Ascending aorta (tissue), 2 donors: ENCODE data around the gene APLF. TPM values are rescaled to one million over a fixed set of nuclear protein-coding genes. Genes with fewer than 3 reads are reported as not detected.

Experiments
- DNase-seq, 2 donors: peaks; one replicate each; pipeline ENCODE4 v3.0.0-alpha.2; 2019; ENCODE audit warnings: low spot score in 2 of 2
- H3K27ac ChIP-seq, 2 donors: fragments of 200-600 bp; sonication (generic); one replicate each; pipeline ENCODE4 v1.5.1; 2016 to 2017; ENCODE audit warnings: mild to moderate bottlenecking in 1 of 2
- H3K27me3 ChIP-seq: fragments of 200-600 bp; sonication (generic); one replicate; pipeline ENCODE4 v1.5.1; 2017
- H3K36me3 ChIP-seq, 2 donors: fragments of 200-600 bp; sonication (generic); one replicate each; pipeline ENCODE4 v1.5.1; 2016
- H3K4me1 ChIP-seq, 2 donors: fragments of 200-600 bp; sonication (generic); one replicate each; pipeline ENCODE4 v1.5.1; 2016 to 2017; ENCODE audit warnings: mild to moderate bottlenecking in 1 of 2
- H3K4me3 ChIP-seq, 2 donors: fragments of 200-600 bp; sonication (generic); one replicate each; pipeline ENCODE4 v1.5.1; 2016 to 2017; ENCODE audit warnings: mild to moderate bottlenecking in 1 of 2
- H3K9me3 ChIP-seq, 2 donors: fragments of 200-600 bp; sonication (generic); one replicate each; pipeline ENCODE4 v1.5.1; 2016
- intact Hi-C: fragments of 100-400 bp; cut with DNase I; formaldehyde crosslinking; loops from one replicate; pipeline ENCODE4 v1.15.1; 2023
- total RNA-seq: library from RNA; depleted of rRNA; stranded (reverse); fragments of >200 nt; gene quantifications from one replicate; pipeline ENCODE4 v1.1.0, GENCODE V29; 2016
- TF ChIP-seq, protein P1 (sequence below), 3 experiments: fragments of 200-600 bp in 2 of 3; fragments of 450-650 bp in 1 of 3; sonication (generic) in 2 of 3; IDR thresholded peaks; one replicate each; pipeline ENCODE4 v1.5.1; 2016 to 2019; ENCODE audit warnings: antibody characterized with exemption in 3 of 3, mild to moderate bottlenecking in 1 of 3, moderate library complexity in 1 of 3

The APLF gene
- total RNA-seq, 1 donor from 2014 or later, result 2.8 TPM

GRCh38 chr2:68605939-68606338, 138.6 kb downstream of the APLF start:
- Histone ChIP-seq H3K27me3 (no peaks in the 10 kb centered on the region), H3K4me1 (no peaks in the 10 kb centered on the region), H3K27ac (no peak overlapping the region), H3K36me3 (no peaks in the 10 kb centered on the region), H3K4me3 (no peak overlapping the region), H3K9me3 (peaks cover 4 to 22% of the 10 kb centered on the region in 2 donors)
- DNase-seq, result no peak
- TF ChIP-seq, protein P1, sequence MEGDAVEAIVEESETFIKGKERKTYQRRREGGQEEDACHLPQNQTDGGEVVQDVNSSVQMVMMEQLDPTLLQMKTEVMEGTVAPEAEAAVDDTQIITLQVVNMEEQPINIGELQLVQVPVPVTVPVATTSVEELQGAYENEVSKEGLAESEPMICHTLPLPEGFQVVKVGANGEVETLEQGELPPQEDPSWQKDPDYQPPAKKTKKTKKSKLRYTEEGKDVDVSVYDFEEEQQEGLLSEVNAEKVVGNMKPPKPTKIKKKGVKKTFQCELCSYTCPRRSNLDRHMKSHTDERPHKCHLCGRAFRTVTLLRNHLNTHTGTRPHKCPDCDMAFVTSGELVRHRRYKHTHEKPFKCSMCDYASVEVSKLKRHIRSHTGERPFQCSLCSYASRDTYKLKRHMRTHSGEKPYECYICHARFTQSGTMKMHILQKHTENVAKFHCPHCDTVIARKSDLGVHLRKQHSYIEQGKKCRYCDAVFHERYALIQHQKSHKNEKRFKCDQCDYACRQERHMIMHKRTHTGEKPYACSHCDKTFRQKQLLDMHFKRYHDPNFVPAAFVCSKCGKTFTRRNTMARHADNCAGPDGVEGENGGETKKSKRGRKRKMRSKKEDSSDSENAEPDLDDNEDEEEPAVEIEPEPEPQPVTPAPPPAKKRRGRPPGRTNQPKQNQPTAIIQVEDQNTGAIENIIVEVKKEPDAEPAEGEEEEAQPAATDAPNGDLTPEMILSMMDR (IDR thresholded peaks at IDR 0.05), result no peak
- intact Hi-C loops, result no loop called here

GRCh38 chr2:68606759-68607158, 139.4 kb downstream of the APLF start:
- Histone ChIP-seq H3K4me1 (no peaks in the 10 kb centered on the region), H3K4me3 (no peak overlapping the region), H3K27ac (no peak overlapping the region), H3K36me3 (no peaks in the 10 kb centered on the region), H3K9me3 (peaks cover 4 to 22% of the 10 kb centered on the region in 2 donors), H3K27me3 (no peaks in the 10 kb centered on the region)
- DNase-seq, result no peak
- TF ChIP-seq, protein P1 (IDR thresholded peaks at IDR 0.05), result no peak
- intact Hi-C loops, result no loop called here

GRCh38 chr2:68607837-68608236, 140.5 kb downstream of the APLF start:
- Histone ChIP-seq H3K36me3 (no peaks in the 10 kb centered on the region), H3K9me3 (peaks cover 0 to 17% of the 10 kb centered on the region in 2 donors), H3K27ac (no peak overlapping the region), H3K4me1 (no peaks in the 10 kb centered on the region), H3K4me3 (no peak overlapping the region), H3K27me3 (no peaks in the 10 kb centered on the region)
- no peak for DNase-seq
- TF ChIP-seq, protein P1 (IDR thresholded peaks at IDR 0.05), result no peak
- intact Hi-C loops, result no loop called here

DNA sequence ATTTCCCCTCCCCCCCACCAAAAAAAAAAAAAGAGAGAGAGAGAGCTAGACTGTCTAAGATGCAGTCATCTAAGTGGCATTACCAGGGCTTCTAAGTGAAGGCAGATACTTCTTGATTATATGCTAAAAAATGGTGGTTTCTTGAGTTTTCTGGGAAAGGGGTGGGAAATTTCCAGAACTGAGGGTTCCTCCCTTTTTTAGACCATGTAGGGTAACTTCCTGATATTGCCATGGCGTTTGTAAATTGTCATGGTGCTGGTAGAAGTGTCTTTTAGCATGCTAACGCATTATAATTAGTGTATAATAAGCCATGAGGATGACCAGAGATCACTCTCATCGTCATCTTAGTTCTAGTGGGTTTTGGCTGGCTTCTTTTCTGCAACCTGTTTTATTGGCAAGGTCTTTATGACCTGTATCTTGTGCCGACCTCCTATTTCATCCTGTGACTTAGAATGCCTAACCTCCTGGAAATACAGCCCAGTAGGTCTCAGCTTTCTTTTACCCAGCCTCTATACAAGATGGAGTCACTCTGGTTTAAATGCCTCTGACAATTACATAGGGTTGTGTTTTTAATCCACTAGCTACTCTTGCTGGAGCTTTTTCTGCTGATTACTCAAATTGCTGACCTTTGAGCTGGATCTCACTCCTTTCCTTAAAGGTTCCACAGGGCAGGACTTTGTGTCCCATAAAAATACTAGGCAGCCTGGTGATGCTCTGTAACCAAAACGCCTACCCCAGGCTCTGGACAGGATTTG, 145.6 kb downstream of the APLF start:
- Histone ChIP-seq H3K27ac (no peak overlapping the region), H3K36me3 (no peaks in the 10 kb centered on the region), H3K4me1 (no peaks in the 10 kb centered on the region), H3K4me3 (no peak overlapping the region), H3K9me3 (peaks cover 0 to 11% of the 10 kb centered on the region in 2 donors), H3K27me3 (no peaks in the 10 kb centered on the region)
- no peak for DNase-seq
- TF ChIP-seq, protein P1 (IDR thresholded peaks at IDR 0.05), result no peak
- intact Hi-C loops, result no loop called here

DNA sequence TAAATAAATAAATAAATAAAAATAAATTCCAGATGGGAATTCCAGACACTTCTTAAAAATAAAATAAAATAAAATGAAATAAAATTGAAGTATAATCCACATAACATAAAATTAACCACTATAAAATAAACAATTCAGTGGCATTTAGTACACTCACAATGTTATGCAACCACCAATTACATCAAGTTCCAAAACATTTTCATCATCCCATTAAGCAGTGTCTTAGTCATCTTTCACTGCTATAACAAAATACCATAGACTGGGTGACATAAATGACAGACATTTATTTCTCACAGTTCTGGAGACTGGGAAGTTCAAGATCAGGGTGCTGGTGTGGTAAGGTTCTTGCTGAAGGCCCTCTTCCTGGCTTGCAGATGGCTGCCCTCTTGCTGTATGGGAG, 153.4 kb downstream of the APLF start:
- intact Hi-C loops, result no loop called here
- Histone ChIP-seq H3K4me3 (no peak overlapping the region), H3K9me3 (peaks cover 0 to 6% of the 10 kb centered on the region in 2 donors), H3K27ac (no peak overlapping the region), H3K4me1 (no peaks in the 10 kb centered on the region), H3K27me3 (no peaks in the 10 kb centered on the region), H3K36me3 (no peaks in the 10 kb centered on the region)
- no peak for DNase-seq
- TF ChIP-seq, protein P1 (IDR thresholded peaks at IDR 0.05), result no peak
